ENCODE results near the gene ZSCAN29. TPM values are rescaled to one million over a fixed set of nuclear protein-coding genes. Genes with fewer than 3 reads are reported as not detected.
A peak's percentile ranks its signal among the peaks of the same experiment; 100 is the strongest.

Gene ZSCAN29
- total RNA-seq, 1 experiment from 2014 or later, result 34.4 TPM

GRCh38 chr15:43317566-43318184 lies 53.2 kb downstream of the ZSCAN29 start:
- no peaks in the 10 kb centered on the region for H3K36me3 ChIP-seq (ENCODE audit: insufficient read depth, low read length, poor library complexity, severe bottlenecking)
- POLR2A ChIA-PET (ENCODE audit: low non-redundant PET), result no interaction called here
- H3K9me3 ChIP-seq (ENCODE audit: low read depth, low read length, poor library complexity, severe bottlenecking), result no peaks in the 10 kb centered on the region
- no peaks in the 10 kb centered on the region for H3K4me1 ChIP-seq (ENCODE audit: insufficient read depth, low read length, poor library complexity, severe bottlenecking)
- intact Hi-C loops (cut with micrococcal nuclease; ENCODE audit: unreplicated experiment), result no loop called here
- H3K27me3 ChIP-seq (replicated peaks; ENCODE audit: insufficient read depth, low read depth, low read length, poor library complexity), result peaks cover 9% of the 10 kb centered on the region
- CTCF ChIA-PET, result no interaction called here
- BruUV-seq (replicated peaks), result no TSS peak
- TF ChIP-seq, protein P1, sequence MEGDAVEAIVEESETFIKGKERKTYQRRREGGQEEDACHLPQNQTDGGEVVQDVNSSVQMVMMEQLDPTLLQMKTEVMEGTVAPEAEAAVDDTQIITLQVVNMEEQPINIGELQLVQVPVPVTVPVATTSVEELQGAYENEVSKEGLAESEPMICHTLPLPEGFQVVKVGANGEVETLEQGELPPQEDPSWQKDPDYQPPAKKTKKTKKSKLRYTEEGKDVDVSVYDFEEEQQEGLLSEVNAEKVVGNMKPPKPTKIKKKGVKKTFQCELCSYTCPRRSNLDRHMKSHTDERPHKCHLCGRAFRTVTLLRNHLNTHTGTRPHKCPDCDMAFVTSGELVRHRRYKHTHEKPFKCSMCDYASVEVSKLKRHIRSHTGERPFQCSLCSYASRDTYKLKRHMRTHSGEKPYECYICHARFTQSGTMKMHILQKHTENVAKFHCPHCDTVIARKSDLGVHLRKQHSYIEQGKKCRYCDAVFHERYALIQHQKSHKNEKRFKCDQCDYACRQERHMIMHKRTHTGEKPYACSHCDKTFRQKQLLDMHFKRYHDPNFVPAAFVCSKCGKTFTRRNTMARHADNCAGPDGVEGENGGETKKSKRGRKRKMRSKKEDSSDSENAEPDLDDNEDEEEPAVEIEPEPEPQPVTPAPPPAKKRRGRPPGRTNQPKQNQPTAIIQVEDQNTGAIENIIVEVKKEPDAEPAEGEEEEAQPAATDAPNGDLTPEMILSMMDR (conservative IDR thresholded peaks at IDR 0.05; ENCODE audit: low read depth, low read length), result no peak
- TF ChIP-seq EZH2 (IDR thresholded peaks at IDR 0.05; ENCODE audit: borderline replicate concordance, low read depth, low read length, poor library complexity, severe bottlenecking), result no peak
- H3K27ac ChIP-seq (ENCODE audit: low read depth, low read length, poor library complexity, severe bottlenecking), result no peak overlapping the region
- H3K4me3 ChIP-seq (ENCODE audit: low read depth, low read length, poor library complexity, severe bottlenecking), result no peak overlapping the region
- DNase-seq (ENCODE audit: low spot score), result peak; percentile 29

GRCh38 chr15:43316971-43317346 lies 53.9 kb downstream of the ZSCAN29 start:
- peaks cover 15% of the 10 kb centered on the region for H3K27me3 ChIP-seq (replicated peaks; ENCODE audit: insufficient read depth, low read depth, low read length, poor library complexity)
- no peak overlapping the region for H3K4me3 ChIP-seq (ENCODE audit: low read depth, low read length, poor library complexity, severe bottlenecking)
- no peak overlapping the region for H3K27ac ChIP-seq (ENCODE audit: low read depth, low read length, poor library complexity, severe bottlenecking)
- H3K36me3 ChIP-seq (ENCODE audit: insufficient read depth, low read length, poor library complexity, severe bottlenecking), result no peaks in the 10 kb centered on the region
- H3K4me1 ChIP-seq (ENCODE audit: insufficient read depth, low read length, poor library complexity, severe bottlenecking), result no peaks in the 10 kb centered on the region
- CTCF ChIA-PET, result no interaction called here
- TF ChIP-seq, protein P1 (conservative IDR thresholded peaks at IDR 0.05; ENCODE audit: low read depth, low read length), result no peak
- POLR2A ChIA-PET (ENCODE audit: low non-redundant PET), result no interaction called here
- intact Hi-C loops (cut with micrococcal nuclease; ENCODE audit: unreplicated experiment), result no loop called here
- DNase-seq (ENCODE audit: low spot score), result no peak
- no TSS peak for BruUV-seq (replicated peaks)
- no peaks in the 10 kb centered on the region for H3K9me3 ChIP-seq (ENCODE audit: low read depth, low read length, poor library complexity, severe bottlenecking)

GRCh38 chr15:43316016-43316970 lies 54.5 kb downstream of the ZSCAN29 start:
- H3K4me3 ChIP-seq (ENCODE audit: low read depth, low read length, poor library complexity, severe bottlenecking), result no peak overlapping the region
- no TSS peak for BruUV-seq (replicated peaks)
- ChIA-PET POLR2A (ENCODE audit: low non-redundant PET) (no interaction called here), CTCF (no interaction called here)
- H3K27me3 ChIP-seq (replicated peaks; ENCODE audit: insufficient read depth, low read depth, low read length, poor library complexity), result peaks cover 21% of the 10 kb centered on the region
- H3K27ac ChIP-seq (ENCODE audit: low read depth, low read length, poor library complexity, severe bottlenecking), result no peak overlapping the region
- no peak for TF ChIP-seq EZH2 (IDR thresholded peaks at IDR 0.05; ENCODE audit: borderline replicate concordance, low read depth, low read length, poor library complexity, severe bottlenecking)
- no peak for DNase-seq (ENCODE audit: low spot score)
- intact Hi-C loops (cut with micrococcal nuclease; ENCODE audit: unreplicated experiment), result no loop called here
- no peaks in the 10 kb centered on the region for H3K9me3 ChIP-seq (ENCODE audit: low read depth, low read length, poor library complexity, severe bottlenecking)
- H3K36me3 ChIP-seq (ENCODE audit: insufficient read depth, low read length, poor library complexity, severe bottlenecking), result no peaks in the 10 kb centered on the region
- no peaks in the 10 kb centered on the region for H3K4me1 ChIP-seq (ENCODE audit: insufficient read depth, low read length, poor library complexity, severe bottlenecking)
